ENCODE results near the gene CEP162. TPM values are rescaled to one million over a fixed set of nuclear protein-coding genes. Genes with fewer than 3 reads are reported as not detected.
"Not testable (repeated sequence)": the region's sequence is repeated elsewhere in the genome, so short reads cannot be mapped to it uniquely, and the experiment has no call there.

The CEP162 gene
- total RNA-seq, 1 experiment from 2014 or later, result 12.1 TPM

DNA sequence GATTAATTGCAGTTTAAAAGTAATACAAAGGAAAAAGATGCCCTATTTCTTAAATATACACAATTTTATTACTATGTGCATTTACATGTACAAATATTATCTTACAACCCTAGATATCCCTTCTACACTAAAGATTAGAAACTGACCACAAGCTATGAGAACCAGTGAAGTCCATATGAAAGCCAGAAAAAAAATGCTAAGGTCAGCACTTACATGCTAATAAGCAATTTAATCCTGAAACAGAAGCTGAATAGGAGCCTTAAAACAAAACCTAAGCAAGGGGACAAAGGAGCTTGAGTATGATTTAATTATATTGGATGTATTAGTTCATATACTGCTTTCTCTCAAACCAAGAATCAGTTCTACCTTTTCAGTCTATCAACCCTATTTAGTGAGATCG, 14.2 kb downstream of the CEP162 start:
- ChIA-PET CTCF (no interaction called here), POLR2A (ENCODE audit: low non-redundant PET) (no interaction called here)
- H3K27ac ChIP-seq (ENCODE audit: low read depth, low read length, poor library complexity, severe bottlenecking), result no peak overlapping the region
- H3K4me1 ChIP-seq (ENCODE audit: insufficient read depth, low read length, poor library complexity, severe bottlenecking), result no peaks in the 10 kb centered on the region
- no peak for TF ChIP-seq EZH2 (IDR thresholded peaks at IDR 0.05; ENCODE audit: borderline replicate concordance, low read depth, low read length, poor library complexity, severe bottlenecking)
- TF ChIP-seq, protein P1, sequence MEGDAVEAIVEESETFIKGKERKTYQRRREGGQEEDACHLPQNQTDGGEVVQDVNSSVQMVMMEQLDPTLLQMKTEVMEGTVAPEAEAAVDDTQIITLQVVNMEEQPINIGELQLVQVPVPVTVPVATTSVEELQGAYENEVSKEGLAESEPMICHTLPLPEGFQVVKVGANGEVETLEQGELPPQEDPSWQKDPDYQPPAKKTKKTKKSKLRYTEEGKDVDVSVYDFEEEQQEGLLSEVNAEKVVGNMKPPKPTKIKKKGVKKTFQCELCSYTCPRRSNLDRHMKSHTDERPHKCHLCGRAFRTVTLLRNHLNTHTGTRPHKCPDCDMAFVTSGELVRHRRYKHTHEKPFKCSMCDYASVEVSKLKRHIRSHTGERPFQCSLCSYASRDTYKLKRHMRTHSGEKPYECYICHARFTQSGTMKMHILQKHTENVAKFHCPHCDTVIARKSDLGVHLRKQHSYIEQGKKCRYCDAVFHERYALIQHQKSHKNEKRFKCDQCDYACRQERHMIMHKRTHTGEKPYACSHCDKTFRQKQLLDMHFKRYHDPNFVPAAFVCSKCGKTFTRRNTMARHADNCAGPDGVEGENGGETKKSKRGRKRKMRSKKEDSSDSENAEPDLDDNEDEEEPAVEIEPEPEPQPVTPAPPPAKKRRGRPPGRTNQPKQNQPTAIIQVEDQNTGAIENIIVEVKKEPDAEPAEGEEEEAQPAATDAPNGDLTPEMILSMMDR (conservative IDR thresholded peaks at IDR 0.05; ENCODE audit: low read depth, low read length), result no peak
- intact Hi-C loops (cut with micrococcal nuclease; ENCODE audit: unreplicated experiment), result no loop called here
- DNase-seq (ENCODE audit: low spot score), result no peak
- H3K27me3 ChIP-seq (replicated peaks; ENCODE audit: insufficient read depth, low read depth, low read length, poor library complexity), result no peaks in the 10 kb centered on the region
- H3K9me3 ChIP-seq (ENCODE audit: low read depth, low read length, poor library complexity, severe bottlenecking), result no peaks in the 10 kb centered on the region
- BruUV-seq (replicated peaks), result no TSS peak
- H3K4me3 ChIP-seq (ENCODE audit: low read depth, low read length, poor library complexity, severe bottlenecking), result no peak overlapping the region
- no peaks in the 10 kb centered on the region for H3K36me3 ChIP-seq (ENCODE audit: insufficient read depth, low read length, poor library complexity, severe bottlenecking)

DNA sequence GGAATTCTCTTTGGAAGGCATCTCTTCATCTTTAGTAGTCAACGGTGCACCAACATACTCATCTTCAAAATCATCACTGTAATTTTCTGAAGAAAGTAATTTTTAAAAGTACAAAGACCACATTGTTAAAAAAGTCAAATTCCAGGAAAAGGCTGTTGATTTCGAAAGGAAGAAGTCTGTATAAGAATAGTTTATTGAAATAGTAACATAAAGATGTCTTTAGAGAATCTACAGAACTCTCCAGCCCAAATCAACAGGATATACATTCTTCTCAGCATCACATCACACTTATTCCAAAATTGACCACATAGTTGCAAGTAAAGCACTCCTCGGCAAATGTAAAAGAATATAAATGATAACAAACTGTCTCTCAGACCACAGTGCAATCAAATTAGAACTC, 23.4 kb downstream of the CEP162 start:
- Histone ChIP-seq H3K27me3 (replicated peaks; ENCODE audit: insufficient read depth, low read depth, low read length, poor library complexity) (no peaks in the 10 kb centered on the region), H3K4me1 (ENCODE audit: insufficient read depth, low read length, poor library complexity, severe bottlenecking) (no peaks in the 10 kb centered on the region), H3K9me3 (ENCODE audit: low read depth, low read length, poor library complexity, severe bottlenecking) (no peaks in the 10 kb centered on the region), H3K36me3 (ENCODE audit: insufficient read depth, low read length, poor library complexity, severe bottlenecking) (no peaks in the 10 kb centered on the region), H3K27ac (ENCODE audit: low read depth, low read length, poor library complexity, severe bottlenecking) (no peak overlapping the region), H3K4me3 (ENCODE audit: low read depth, low read length, poor library complexity, severe bottlenecking) (no peak overlapping the region)
- ChIA-PET POLR2A (ENCODE audit: low non-redundant PET) (no interaction called here), CTCF (no interaction called here)
- TF ChIP-seq, protein P1 (conservative IDR thresholded peaks at IDR 0.05; ENCODE audit: low read depth, low read length), result no peak
- no peak for TF ChIP-seq EZH2 (IDR thresholded peaks at IDR 0.05; ENCODE audit: borderline replicate concordance, low read depth, low read length, poor library complexity, severe bottlenecking)
- no TSS peak for BruUV-seq (replicated peaks)
- DNase-seq (ENCODE audit: low spot score), result no peak
- intact Hi-C loops (cut with micrococcal nuclease; ENCODE audit: unreplicated experiment), result no loop called here

DNA sequence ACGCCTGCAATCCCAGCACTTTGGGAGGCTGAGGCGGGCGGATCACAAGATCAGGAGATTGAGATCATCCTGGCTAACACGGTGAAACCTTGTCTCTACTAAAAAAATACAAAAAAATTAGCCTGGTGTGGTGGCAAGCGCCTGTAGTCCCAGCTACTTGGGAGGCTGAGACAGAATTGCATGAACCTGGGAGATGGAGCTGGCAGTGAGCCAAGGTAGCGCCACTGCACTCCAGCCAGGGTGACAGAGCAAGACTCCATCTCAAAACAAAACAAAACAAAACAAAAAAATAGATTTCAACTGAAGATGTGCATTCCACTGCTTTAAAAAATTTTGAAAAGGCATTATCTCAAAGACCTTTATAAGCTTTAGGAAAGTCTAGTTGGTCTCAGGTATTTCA, 27.5 kb downstream of the CEP162 start:
- H3K36me3 ChIP-seq (ENCODE audit: insufficient read depth, low read length, poor library complexity, severe bottlenecking); H3K9me3 ChIP-seq (ENCODE audit: low read depth, low read length, poor library complexity, severe bottlenecking); H3K27me3 ChIP-seq (replicated peaks; ENCODE audit: insufficient read depth, low read depth, low read length, poor library complexity); H3K4me3 ChIP-seq (ENCODE audit: low read depth, low read length, poor library complexity, severe bottlenecking); intact Hi-C loops (cut with micrococcal nuclease; ENCODE audit: unreplicated experiment); DNase-seq (ENCODE audit: low spot score); BruUV-seq (replicated peaks); POLR2A ChIA-PET (ENCODE audit: low non-redundant PET); H3K4me1 ChIP-seq (ENCODE audit: insufficient read depth, low read length, poor library complexity, severe bottlenecking); H3K27ac ChIP-seq (ENCODE audit: low read depth, low read length, poor library complexity, severe bottlenecking); CTCF ChIA-PET: not testable (repeated sequence)

DNA sequence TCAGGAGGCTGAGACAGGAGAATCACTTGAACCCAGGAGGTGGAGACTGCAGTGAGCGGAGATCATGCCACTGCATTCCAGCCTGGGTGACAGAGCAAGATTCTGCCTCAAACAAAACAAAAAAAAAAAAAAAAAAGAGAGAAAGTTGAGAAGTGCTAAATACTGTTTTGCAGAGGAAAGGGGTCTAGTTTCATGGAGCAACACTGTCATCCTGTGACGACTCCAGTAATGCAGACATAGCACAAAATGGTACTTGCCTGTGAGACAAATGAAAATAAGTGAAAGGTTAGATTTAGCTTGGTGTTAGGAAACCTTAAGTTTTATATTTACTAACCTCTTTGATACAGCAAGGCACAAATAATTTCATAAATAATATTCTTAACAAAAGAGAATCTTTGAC, 29.7 kb downstream of the CEP162 start:
- Histone ChIP-seq H3K9me3 (ENCODE audit: low read depth, low read length, poor library complexity, severe bottlenecking) (no peaks in the 10 kb centered on the region), H3K27ac (ENCODE audit: low read depth, low read length, poor library complexity, severe bottlenecking) (no peak overlapping the region), H3K36me3 (ENCODE audit: insufficient read depth, low read length, poor library complexity, severe bottlenecking) (no peaks in the 10 kb centered on the region), H3K4me1 (ENCODE audit: insufficient read depth, low read length, poor library complexity, severe bottlenecking) (no peaks in the 10 kb centered on the region), H3K27me3 (replicated peaks; ENCODE audit: insufficient read depth, low read depth, low read length, poor library complexity) (no peaks in the 10 kb centered on the region), H3K4me3 (ENCODE audit: low read depth, low read length, poor library complexity, severe bottlenecking) (no peak overlapping the region)
- BruUV-seq (replicated peaks), result no TSS peak
- POLR2A ChIA-PET (ENCODE audit: low non-redundant PET), result no interaction called here
- TF ChIP-seq, protein P1 (conservative IDR thresholded peaks at IDR 0.05; ENCODE audit: low read depth, low read length), result peak; percentile 34; the same call in 1 of the 2 replicates
- TF ChIP-seq EZH2 (IDR thresholded peaks at IDR 0.05; ENCODE audit: borderline replicate concordance, low read depth, low read length, poor library complexity, severe bottlenecking), result no peak
- CTCF ChIA-PET, result no interaction called here
- DNase-seq (ENCODE audit: low spot score), result no peak
- intact Hi-C loops (cut with micrococcal nuclease; ENCODE audit: unreplicated experiment), result no loop called here

Data from A673 (cell line).